ENCODE data around the gene SLC27A1. TPM values are rescaled to one million over a fixed set of nuclear protein-coding genes. Genes with fewer than 3 reads are reported as not detected.

Gene SLC27A1
- total RNA-seq, 1 experiment from 2014 or later = 8.6 TPM

DNA sequence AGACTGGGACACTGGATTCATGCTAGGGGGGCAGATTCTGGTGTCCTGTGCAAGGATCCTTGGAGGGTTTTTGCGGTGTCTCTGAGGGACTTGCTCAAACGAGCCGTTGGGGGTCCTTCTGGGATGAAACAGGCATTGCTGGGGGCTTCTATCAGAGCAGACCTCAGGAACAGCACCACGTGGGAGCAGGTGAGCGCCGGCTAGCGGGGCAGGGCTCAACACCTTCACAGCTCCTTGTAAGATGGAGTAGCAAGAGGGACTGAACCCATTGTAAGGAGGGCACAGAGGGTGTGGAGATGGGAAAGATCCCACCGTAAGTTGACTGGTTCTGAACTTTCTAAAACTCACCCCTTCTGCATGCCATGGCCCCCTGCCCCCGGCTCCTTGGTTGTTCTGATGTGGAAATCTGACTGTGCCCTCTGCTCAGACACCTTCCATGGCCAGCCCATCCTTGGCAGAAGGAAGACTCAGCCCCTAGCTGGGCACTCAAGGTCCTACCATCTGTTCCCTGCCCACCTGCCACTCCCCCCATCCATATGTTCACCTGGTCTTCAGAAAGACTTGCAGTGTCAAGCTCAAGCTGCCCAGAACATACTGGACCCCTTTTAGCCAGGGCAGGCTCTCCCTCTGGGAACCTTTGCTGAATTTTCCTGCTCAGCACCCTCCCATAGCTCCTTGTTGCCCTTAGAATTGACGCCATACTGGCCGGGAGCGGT, 1.2 kb downstream of the SLC27A1 start:
- TF ChIP-seq PRRX2 (CRISPR knock-in tag; IDR thresholded peaks at IDR 0.05) (no peak), CBFB (CRISPR knock-in tag; IDR thresholded peaks at IDR 0.05; ENCODE audit: low read depth) (no peak), ZBTB21 (CRISPR knock-in tag; IDR thresholded peaks at IDR 0.05; ENCODE audit: borderline replicate concordance) (no peak)
- TF ChIP-seq, protein P1, sequence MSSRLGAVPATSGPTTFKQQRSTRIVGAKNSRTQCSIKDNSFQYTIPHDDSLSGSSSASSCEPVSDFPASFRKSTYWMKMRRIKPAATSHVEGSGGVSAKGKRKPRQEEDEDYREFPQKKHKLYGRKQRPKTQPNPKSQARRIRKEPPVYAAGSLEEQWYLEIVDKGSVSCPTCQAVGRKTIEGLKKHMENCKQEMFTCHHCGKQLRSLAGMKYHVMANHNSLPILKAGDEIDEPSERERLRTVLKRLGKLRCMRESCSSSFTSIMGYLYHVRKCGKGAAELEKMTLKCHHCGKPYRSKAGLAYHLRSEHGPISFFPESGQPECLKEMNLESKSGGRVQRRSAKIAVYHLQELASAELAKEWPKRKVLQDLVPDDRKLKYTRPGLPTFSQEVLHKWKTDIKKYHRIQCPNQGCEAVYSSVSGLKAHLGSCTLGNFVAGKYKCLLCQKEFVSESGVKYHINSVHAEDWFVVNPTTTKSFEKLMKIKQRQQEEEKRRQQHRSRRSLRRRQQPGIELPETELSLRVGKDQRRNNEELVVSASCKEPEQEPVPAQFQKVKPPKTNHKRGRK (CRISPR knock-in tag; IDR thresholded peaks at IDR 0.05; ENCODE audit: borderline replicate concordance) = no peak
- TF ChIP-seq, protein P2, sequence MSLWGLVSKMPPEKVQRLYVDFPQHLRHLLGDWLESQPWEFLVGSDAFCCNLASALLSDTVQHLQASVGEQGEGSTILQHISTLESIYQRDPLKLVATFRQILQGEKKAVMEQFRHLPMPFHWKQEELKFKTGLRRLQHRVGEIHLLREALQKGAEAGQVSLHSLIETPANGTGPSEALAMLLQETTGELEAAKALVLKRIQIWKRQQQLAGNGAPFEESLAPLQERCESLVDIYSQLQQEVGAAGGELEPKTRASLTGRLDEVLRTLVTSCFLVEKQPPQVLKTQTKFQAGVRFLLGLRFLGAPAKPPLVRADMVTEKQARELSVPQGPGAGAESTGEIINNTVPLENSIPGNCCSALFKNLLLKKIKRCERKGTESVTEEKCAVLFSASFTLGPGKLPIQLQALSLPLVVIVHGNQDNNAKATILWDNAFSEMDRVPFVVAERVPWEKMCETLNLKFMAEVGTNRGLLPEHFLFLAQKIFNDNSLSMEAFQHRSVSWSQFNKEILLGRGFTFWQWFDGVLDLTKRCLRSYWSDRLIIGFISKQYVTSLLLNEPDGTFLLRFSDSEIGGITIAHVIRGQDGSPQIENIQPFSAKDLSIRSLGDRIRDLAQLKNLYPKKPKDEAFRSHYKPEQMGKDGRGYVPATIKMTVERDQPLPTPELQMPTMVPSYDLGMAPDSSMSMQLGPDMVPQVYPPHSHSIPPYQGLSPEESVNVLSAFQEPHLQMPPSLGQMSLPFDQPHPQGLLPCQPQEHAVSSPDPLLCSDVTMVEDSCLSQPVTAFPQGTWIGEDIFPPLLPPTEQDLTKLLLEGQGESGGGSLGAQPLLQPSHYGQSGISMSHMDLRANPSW (CRISPR knock-in tag; conservative IDR thresholded peaks at IDR 0.05; ENCODE audit: low read depth) = no peak
- TF ChIP-seq, protein P3, sequence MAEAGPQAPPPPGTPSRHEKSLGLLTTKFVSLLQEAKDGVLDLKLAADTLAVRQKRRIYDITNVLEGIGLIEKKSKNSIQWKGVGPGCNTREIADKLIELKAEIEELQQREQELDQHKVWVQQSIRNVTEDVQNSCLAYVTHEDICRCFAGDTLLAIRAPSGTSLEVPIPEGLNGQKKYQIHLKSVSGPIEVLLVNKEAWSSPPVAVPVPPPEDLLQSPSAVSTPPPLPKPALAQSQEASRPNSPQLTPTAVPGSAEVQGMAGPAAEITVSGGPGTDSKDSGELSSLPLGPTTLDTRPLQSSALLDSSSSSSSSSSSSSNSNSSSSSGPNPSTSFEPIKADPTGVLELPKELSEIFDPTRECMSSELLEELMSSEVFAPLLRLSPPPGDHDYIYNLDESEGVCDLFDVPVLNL (CRISPR knock-in tag; IDR thresholded peaks at IDR 0.05; ENCODE audit: borderline replicate concordance, low read depth) = no peak
- no peak for DNase-seq (ENCODE audit: low spot score)
- peak overlapping the region; percentile 93 for H3K4me3 Mint-ChIP-seq
- H3K4me1 Mint-ChIP-seq = peaks cover 16% of the 10 kb centered on the region
- ATAC-seq = no peak
- peaks cover 46% of the 10 kb centered on the region for H3K27me3 Mint-ChIP-seq (ENCODE audit: low read depth)
- ChIA-PET CTCF (interaction anchor here (0.7 to 3.5 kb wide), 14 partner anchors 10 to 460 kb away, joined by 3 to 24 read pairs (median 4); partner anchors contain the start of genes MVB12A, RPL18A and TMEM221), POLR2A (no interaction called here)
- H3K27ac Mint-ChIP-seq = no peak overlapping the region
- no peaks in the 10 kb centered on the region for H3K36me3 Mint-ChIP-seq
- H3K9me3 Mint-ChIP-seq = no peaks in the 10 kb centered on the region

DNA sequence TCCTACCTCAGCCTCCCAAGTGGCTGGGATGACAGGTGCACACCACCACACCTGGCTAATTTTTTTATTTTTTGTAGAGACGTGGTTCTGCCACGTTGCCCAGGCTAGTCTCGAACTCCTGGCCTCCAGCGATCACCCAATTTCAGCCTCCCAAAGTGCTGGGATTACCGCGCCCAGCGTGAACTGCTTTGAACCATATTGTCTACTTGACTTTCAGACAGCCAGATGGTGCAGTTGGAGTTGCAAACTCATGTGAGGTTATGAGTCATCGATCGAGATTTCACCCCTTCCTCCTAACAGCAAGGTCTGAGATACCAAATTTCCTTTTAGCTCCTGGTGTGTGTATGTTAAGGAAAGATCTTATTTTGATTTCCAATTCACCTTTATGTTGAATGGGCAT, 2.7 kb downstream of the SLC27A1 start:
- DNase-seq (ENCODE audit: low spot score) = no peak
- TF ChIP-seq NR1H2 (CRISPR knock-in tag; IDR thresholded peaks at IDR 0.05) = no peak
- TF ChIP-seq, protein P4, sequence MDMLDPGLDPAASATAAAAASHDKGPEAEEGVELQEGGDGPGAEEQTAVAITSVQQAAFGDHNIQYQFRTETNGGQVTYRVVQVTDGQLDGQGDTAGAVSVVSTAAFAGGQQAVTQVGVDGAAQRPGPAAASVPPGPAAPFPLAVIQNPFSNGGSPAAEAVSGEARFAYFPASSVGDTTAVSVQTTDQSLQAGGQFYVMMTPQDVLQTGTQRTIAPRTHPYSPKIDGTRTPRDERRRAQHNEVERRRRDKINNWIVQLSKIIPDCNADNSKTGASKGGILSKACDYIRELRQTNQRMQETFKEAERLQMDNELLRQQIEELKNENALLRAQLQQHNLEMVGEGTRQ (CRISPR knock-in tag; IDR thresholded peaks at IDR 0.05) = no peak
- TF ChIP-seq, protein P2 (CRISPR knock-in tag; conservative IDR thresholded peaks at IDR 0.05; ENCODE audit: low read depth) = no peak
- TF ChIP-seq NFYB (CRISPR knock-in tag; conservative IDR thresholded peaks at IDR 0.05; ENCODE audit: low read depth) = no peak
- TF ChIP-seq, protein P5, sequence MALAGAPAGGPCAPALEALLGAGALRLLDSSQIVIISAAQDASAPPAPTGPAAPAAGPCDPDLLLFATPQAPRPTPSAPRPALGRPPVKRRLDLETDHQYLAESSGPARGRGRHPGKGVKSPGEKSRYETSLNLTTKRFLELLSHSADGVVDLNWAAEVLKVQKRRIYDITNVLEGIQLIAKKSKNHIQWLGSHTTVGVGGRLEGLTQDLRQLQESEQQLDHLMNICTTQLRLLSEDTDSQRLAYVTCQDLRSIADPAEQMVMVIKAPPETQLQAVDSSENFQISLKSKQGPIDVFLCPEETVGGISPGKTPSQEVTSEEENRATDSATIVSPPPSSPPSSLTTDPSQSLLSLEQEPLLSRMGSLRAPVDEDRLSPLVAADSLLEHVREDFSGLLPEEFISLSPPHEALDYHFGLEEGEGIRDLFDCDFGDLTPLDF (CRISPR knock-in tag; IDR thresholded peaks at IDR 0.05) = no peak
- TF ChIP-seq OVOL2 (CRISPR knock-in tag; IDR thresholded peaks at IDR 0.05; ENCODE audit: borderline replicate concordance) = no peak
- no peak for TF ChIP-seq GTF2I (CRISPR knock-in tag; conservative IDR thresholded peaks at IDR 0.05)
- TF ChIP-seq, protein P6, sequence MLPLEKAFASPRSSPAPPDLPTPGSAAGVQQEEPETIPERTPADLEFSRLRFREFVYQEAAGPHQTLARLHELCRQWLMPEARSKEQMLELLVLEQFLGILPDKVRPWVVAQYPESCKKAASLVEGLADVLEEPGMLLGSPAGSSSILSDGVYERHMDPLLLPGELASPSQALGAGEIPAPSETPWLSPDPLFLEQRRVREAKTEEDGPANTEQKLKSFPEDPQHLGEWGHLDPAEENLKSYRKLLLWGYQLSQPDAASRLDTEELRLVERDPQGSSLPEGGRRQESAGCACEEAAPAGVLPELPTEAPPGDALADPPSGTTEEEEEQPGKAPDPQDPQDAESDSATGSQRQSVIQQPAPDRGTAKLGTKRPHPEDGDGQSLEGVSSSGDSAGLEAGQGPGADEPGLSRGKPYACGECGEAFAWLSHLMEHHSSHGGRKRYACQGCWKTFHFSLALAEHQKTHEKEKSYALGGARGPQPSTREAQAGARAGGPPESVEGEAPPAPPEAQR (CRISPR knock-in tag; IDR thresholded peaks at IDR 0.05) = no peak
- TF ChIP-seq, protein P7, sequence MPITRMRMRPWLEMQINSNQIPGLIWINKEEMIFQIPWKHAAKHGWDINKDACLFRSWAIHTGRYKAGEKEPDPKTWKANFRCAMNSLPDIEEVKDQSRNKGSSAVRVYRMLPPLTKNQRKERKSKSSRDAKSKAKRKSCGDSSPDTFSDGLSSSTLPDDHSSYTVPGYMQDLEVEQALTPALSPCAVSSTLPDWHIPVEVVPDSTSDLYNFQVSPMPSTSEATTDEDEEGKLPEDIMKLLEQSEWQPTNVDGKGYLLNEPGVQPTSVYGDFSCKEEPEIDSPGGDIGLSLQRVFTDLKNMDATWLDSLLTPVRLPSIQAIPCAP (CRISPR knock-in tag; IDR thresholded peaks at IDR 0.05) = no peak
- no peak for TF ChIP-seq JAZF1 (CRISPR knock-in tag; IDR thresholded peaks at IDR 0.05)
- TF ChIP-seq MYBL2 (CRISPR knock-in tag; IDR thresholded peaks at IDR 0.05) = no peak
- TF ChIP-seq SOX15 (CRISPR knock-in tag; IDR thresholded peaks at IDR 0.05) = no peak
- TF ChIP-seq JUN (CRISPR knock-in tag; IDR thresholded peaks at IDR 0.05) = no peak
- TF ChIP-seq, protein P8, sequence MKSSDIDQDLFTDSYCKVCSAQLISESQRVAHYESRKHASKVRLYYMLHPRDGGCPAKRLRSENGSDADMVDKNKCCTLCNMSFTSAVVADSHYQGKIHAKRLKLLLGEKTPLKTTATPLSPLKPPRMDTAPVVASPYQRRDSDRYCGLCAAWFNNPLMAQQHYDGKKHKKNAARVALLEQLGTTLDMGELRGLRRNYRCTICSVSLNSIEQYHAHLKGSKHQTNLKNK (CRISPR knock-in tag; IDR thresholded peaks at IDR 0.05) = no peak
- POLR2A ChIA-PET = no interaction called here
- no peaks in the 10 kb centered on the region for H3K36me3 Mint-ChIP-seq
- CTCF ChIA-PET = interaction anchor here (0.7 to 3.5 kb wide), 2 partner anchors 23 to 38 kb away, joined by 3 to 24 read pairs; partner anchors contain the start of gene PGLS
- ATAC-seq = no peak
- no peaks in the 10 kb centered on the region for H3K9me3 Mint-ChIP-seq
- no peak overlapping the region for H3K4me3 Mint-ChIP-seq
- H3K4me1 Mint-ChIP-seq = peaks cover 16% of the 10 kb centered on the region
- H3K27me3 Mint-ChIP-seq (ENCODE audit: low read depth) = peaks cover 37% of the 10 kb centered on the region
- no peak overlapping the region for H3K27ac Mint-ChIP-seq

Measured in WTC11 (cell line).